K562 (cell line): ENCODE results near the gene HFE.

Experiments used
- HDAC1 ChIP-seq, 2 experiments: fragments of 450-650 bp; IDR thresholded peaks; 2 replicates each; pipeline ENCODE4 v1.6.1; 2016 to 2017; ENCODE audit warnings: inconsistent platforms in 1 of 2, mild to moderate bottlenecking in 1 of 2, moderate library complexity in 1 of 2
- MTA2 ChIP-seq: fragments of 450-650 bp; IDR thresholded peaks from 2 replicates; pipeline ENCODE4 v1.6.1; 2016; ENCODE audit warnings: low read depth
- SNRNP70 ChIP-seq: fragments of 200-400 bp; formaldehyde crosslinking; optimal IDR thresholded peaks from 2 replicates; pipeline ENCODE3; 2017; ENCODE audit warnings: low read depth, low read length

- TF ChIP-seq SNRNP70 (no peak), HDAC1 (IDR thresholded peaks at IDR 0.05) (no peak), MTA2 (no peak)
These were observed 41.0 kb downstream of the HFE start for GRCh38 chr6:26128013-26128771.
